Astrocyte of the spinal cord (primary cell): ENCODE results near the gene CREBBP.

ENCODE experiments used
- DNase-seq: peaks from one replicate; pipeline ENCODE4 v3.0.0; 2011; ENCODE audit warnings: low read depth, low spot score
- H3K4me3 ChIP-seq: 2 replicates; pipeline ENCODE4 v1.5.1; 2011; ENCODE audit warnings: low read depth, mild to moderate bottlenecking, low read length, moderate library complexity
- CTCF ChIP-seq: IDR thresholded peaks from 2 replicates; pipeline ENCODE4 v1.5.1; 2012; ENCODE audit warnings: low read depth, mild to moderate bottlenecking, low read length, inconsistent platforms
- in situ Hi-C: cut with HindIII; loops from 2 replicates; pipeline ENCODE4 v1.10.0; 2017; ENCODE audit warnings: low sequenced_read_pairs

CREBBP gene

GRCh38 chr16:3727806-3728381, 152.6 kb downstream of the CREBBP start:
- in situ Hi-C loops: no loop called here
- no peak for DNase-seq
- no peak overlapping the region for H3K4me3 ChIP-seq
- TF ChIP-seq CTCF: no peak

DNA sequence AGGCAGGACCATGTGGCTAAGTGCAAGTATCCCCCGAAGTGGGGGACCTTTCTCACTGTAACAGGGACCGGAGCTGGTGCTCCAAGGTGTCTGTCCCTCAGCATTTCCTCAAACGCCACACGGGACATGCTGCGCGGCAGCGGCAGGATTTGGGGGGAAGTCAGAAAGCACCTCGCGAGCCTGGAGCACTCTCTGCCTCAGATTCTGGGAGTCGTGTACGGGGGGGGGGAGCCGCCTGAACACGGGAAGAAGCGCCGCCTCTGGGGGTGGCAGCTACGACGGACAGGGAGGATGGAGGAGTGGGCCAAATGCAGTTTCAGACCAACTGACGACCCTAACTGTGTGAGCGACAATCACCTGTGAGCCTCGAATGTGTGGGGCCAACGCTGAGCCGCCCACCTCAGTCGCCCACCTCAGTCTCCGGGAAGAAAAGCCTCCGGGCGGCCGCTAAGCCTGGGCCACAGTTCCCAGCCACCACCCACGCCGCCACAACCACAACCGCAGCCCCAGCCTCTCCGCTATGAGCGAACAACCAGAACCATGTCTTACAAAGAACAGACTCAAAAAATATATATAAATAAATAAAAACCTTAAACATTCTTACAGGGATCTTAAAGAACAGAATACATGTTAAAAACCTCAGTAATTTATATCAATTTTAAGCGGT, 154.4 kb downstream of the CREBBP start:
- DNase-seq: no peak
- in situ Hi-C loops: no loop called here
- H3K4me3 ChIP-seq: no peak overlapping the region
- TF ChIP-seq CTCF: no peak

- no peak overlapping the region for H3K4me3 ChIP-seq
- no peak for DNase-seq
- no peak for TF ChIP-seq CTCF
- in situ Hi-C loops: no loop called here
Measured at GRCh38 chr16:3725276-3725675, 155.2 kb downstream of the CREBBP start.

GRCh38 chr16:3722508-3722907, 158.0 kb downstream of the CREBBP start:
- TF ChIP-seq CTCF: no peak
- in situ Hi-C loops: no loop called here
- no peak overlapping the region for H3K4me3 ChIP-seq
- no peak for DNase-seq

DNA sequence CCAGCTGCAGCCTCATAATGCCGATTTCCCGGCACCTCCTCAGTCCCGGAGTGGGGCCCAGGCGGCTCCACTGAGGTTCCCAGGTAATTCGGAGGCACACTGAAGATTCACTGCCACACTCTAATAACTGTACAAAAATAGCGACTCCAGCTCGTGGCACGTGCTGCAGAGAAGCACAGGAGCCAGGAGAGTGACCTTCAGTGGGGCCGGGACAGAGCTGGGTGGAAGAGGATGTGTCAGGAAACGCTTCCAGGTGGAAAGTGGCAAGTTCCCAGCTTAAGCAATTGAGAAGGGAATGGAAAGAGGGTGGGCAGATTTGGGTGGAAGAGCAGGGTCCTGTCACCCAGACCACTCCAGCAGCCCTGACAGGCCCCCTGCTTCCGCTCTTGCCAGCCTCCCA, 160.1 kb downstream of the CREBBP start:
- in situ Hi-C loops: no loop called here

DNA sequence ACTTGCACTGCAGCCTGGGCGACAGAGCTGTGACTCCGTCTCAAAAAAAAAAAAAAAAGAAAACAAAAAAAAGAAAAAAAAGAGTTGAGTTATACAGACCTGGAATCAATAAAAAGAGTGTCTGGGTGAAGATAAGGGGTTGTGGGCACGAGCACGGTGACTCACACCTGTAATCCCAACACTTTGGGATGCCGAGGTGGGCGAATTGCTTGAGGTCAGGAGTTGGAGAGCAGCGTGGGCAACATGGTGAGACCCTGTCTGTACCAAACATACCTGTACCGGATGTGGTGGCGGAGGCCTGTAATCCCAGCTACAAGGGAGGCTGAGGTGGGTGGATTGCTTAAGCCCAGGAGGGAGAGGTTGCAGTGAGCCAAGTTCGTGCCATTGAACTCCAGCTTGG, 161.9 kb downstream of the CREBBP start:
- no peak for TF ChIP-seq CTCF
- no peak for DNase-seq
- H3K4me3 ChIP-seq: no peak overlapping the region
- in situ Hi-C loops: no loop called here

More for the DNA sequence above, 160.1 kb downstream of the CREBBP start:
- no peak for TF ChIP-seq CTCF
- no peak for DNase-seq
- no peak overlapping the region for H3K4me3 ChIP-seq

DNA sequence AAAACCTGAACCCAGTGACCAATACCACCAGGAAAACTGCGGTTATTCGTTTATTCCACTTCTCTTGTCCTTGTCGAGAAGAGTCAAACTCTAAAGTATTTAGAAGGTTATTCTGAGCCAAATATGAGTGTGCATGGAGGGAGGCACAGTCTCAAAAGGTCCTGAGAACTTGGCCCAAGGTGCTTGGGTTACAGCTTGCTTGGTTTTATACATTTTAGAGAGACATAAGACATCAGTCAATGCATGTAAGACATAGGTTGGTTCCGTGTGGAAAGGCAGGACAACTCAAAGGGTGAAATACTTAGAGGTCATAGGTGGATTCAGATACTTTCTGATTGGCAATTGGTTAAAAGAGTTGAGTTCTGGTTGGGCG, 162.5 kb downstream of the CREBBP start:
- in situ Hi-C loops: no loop called here
- DNase-seq: peak; percentile 8
- H3K4me3 ChIP-seq: peak overlapping the region; percentile 96
- TF ChIP-seq CTCF: no peak
